H4 (cell line): ENCODE measurements around the gene ANKRD44. TPM values are rescaled to one million over a fixed set of nuclear protein-coding genes. Genes with fewer than 3 reads are reported as not detected.

Experiments
- DNase-seq: peaks from one replicate; pipeline ENCODE4 v3.0.0-alpha.2; 2015; ENCODE audit warnings: low spot score
- total RNA-seq: library from RNA; depleted of rRNA; stranded (reverse); fragments of >200 nt; shearing (Covaris generic); gene quantifications from 2 replicates; pipeline ENCODE4 v1.2.3, GENCODE V29; 2014

Gene ANKRD44
- total RNA-seq, 1 experiment from 2014 or later: 4.0 TPM

DNA sequence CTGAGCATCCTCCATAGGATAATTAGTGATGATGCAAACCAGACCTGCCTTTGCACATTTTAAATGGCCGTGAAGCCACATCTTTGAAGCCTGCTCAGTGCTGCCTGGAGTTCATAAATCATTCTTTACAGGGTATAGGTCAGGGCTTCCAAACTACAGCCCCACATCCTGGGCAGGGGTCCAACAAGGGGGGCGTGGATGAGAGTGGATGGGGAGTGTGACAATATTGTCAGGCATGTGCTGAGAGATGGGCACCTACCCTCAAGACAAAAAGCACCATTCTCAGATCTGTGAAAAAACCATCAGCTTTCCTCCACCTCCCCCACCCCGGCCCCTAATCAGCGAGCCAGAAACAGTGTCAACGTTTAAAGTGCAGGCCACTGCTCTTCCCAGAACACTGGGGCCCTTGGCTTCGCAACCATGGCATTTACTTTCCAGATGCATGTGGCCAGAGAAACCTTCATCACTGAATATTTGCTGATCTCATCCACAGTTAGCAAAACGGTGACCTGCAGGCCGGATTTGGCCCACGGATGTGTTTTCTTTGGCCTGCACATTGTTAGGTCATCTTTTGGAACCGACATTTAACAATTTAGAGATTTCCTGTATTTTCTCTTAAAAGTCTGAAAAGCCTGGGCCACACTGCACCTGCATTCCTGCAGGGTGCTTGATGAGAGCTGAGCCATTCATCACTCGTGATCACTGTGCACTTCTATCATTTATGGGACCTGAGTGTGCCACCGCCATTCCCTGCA, 130.7 kb downstream of the ANKRD44 start:
- peak; percentile 22 for DNase-seq

- DNase-seq: no peak
Observed at GRCh38 chr2:197176522-197176921, 134.1 kb downstream of the ANKRD44 start.

DNA sequence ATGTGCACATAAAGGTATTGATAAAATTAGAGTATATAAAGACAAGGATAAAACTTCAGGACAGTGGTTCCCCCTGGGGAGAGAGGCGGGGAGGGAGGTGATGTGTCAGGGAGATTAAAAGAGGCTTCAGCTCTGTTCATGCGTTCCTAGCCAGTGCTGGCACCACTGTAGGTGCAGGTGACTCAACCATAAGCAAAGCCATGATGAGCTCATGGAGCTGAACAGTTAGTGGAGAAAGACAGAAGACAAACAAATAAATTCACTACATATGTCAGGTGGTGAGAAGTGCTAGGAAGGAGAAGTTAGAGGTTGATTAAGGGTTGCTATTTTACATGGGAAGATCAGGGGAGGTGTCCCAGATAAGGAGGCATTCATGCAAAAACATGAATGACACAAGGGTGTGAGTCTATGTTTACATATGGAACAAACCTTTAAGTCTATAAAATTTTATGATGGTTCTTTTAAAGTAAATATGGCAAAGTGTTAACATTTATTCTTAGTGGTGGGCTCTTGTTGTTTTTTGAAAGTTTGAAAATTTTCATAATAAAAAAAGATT, 136.0 kb downstream of the ANKRD44 start:
- DNase-seq: no peak

- DNase-seq: no peak
Observed at GRCh38 chr2:197171582-197171981, 139.0 kb downstream of the ANKRD44 start.

DNA sequence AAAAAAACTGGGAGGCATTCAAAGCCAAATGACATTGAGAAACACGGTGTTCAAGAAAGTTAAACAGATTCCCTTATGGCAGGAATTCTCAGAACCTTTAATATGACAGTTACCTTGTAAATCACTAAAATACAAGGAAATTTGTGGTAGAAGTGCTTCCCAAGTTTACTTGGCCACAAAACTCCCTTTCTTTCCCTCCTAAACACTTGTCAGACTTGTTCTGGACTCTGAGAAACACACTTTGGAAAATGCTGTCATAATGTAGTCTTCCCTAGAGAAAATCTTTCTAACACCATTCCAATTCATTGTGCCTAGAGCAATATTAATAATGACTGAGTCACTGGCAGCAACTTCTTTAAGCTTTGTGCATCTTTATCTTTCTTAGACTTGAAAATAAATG, 140.4 kb downstream of the ANKRD44 start:
- no peak for DNase-seq

- peak; percentile 43 for DNase-seq
Observed at GRCh38 chr2:197168705-197169104, 141.9 kb downstream of the ANKRD44 start.

DNA sequence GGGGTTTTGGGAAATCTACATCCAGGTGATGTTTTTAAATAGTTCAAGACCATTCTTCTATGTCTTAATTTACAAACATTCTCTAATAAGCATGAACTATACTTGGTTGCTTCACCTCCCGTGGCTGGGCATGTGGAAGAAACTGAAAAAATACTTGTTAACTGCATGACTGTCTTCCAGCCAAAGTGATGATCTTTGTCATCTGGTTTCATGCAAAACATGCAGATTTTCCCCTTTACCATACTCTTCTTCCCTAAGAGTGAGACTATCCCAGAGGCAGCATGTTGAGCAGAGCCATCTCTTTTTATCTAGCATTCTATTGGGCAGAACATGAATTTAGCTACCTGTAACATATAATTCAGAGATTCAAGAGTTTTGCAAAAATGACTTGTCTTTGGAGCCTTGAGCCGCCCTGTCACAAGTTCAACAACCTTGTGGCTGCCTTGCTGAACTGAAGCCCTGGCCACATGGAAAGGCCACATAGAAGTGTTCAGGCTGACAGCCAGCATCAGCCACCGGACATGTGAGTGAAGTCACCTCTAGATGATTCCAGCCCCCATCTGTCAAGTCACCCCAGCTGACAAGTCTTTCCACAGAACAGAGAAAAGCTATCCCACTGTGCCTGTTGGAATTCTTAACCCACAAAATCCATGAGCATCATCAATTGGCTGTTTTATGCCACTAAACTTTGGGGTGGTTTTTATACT, 142.8 kb downstream of the ANKRD44 start:
- no peak for DNase-seq

DNA sequence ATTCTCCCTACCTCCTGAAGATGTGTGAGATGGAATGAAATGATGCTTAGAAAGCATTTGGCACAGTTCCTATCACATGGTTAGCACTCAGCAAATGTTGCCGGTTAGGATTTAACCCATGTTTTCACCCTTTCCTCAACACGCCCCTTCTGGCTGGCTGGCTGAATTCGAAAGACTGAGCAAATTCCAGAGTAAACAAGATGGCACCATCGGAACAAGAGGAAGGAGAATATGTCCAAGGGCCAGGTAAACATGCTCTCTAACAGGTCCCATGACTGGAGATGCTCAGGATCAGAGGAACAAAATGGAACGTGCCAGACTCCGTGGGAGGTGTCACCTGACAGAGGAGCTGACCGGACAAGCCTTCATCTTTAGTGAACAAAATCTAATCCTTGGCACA, 145.6 kb downstream of the ANKRD44 start:
- DNase-seq: no peak

- no peak for DNase-seq
Observed at GRCh38 chr2:197164141-197164754, 146.3 kb downstream of the ANKRD44 start.

- DNase-seq: no peak
Observed at GRCh38 chr2:197163712-197164140, 146.9 kb downstream of the ANKRD44 start.

GRCh38 chr2:197161774-197162173, 148.8 kb downstream of the ANKRD44 start:
- no peak for DNase-seq

DNA sequence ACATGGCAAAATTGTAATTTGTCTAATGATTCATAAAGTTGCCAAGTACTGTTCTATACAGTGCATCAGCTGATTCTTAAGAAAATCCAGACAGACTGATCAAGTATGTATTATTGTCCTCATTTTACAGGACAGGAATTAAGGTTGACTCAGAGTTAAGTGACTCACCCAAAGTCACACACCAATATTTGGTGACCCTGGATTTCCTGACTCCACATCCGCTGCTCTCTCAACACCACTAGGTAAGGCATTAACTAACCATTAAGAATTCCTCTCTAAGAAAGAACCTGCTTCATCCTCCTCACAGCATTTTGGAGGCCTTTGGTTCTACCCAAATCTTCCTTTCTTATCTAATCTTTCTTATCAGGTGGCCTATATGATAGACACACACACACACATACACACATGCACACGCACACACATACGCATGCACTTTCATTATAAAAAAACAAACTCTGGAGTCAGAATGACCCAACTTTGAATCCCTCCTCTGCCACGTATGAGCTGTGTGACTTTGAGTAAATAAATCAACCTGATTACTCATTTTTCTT, 150.8 kb downstream of the ANKRD44 start:
- DNase-seq: peak; percentile 58

- DNase-seq: peak; percentile 19
Observed at GRCh38 chr2:197158591-197159550, 151.7 kb downstream of the ANKRD44 start.

- no peak for DNase-seq
Observed at GRCh38 chr2:197157879-197158537, 152.6 kb downstream of the ANKRD44 start.

DNA sequence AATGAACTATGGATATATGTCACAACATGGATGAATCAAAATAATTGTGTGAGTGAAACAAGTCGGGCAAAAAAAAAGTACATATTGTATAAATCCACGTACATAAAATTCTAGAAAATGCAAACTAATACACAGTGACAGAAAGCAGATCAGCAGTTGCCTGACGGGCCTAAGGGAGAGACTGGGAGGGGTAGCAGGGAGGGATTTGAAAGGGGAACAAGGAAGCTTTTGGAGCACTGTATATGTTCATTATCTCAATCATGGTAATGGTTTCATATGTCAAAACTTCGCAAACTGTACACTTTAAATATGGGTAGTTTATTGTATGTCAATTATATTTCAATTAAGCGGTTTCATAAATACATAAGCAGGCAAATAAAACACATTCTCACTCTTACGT, 153.8 kb downstream of the ANKRD44 start:
- no peak for DNase-seq

DNA sequence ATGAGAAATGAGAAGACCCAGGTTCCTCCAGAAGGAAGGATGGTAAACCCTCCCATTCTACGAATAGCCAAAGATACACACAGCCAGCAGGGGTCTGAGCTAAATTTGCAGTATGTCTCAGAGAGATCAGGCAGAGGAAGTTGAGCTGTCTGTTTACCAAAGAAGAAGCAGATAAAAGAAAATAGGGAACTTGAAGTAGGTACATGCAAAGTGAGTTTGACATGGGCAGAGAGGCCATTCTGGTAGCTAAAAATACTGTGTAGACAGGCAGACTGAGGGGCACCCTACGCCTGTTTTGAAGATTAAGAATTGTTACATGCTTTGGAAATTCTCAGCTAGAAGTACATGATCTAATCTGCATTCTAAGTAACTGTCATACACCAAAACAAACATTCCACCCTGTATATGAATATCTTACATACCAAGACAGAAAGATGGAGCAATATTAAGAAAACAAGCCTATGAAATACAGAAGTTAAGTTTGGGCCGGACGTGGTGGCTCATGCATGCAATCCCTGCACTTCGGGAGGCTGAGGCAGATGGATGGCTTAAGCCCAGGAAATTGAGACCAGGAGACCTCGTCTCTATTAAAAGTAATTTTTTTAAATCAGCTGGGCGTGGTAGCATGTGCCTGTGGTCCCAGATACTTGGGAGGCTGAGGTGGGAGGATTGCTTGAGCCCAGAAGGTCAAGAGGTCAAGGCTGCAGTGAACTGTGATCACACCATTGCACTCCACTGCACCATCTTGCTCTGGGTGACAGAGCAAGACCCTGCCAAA, 157.9 kb downstream of the ANKRD44 start:
- DNase-seq: no peak

DNA sequence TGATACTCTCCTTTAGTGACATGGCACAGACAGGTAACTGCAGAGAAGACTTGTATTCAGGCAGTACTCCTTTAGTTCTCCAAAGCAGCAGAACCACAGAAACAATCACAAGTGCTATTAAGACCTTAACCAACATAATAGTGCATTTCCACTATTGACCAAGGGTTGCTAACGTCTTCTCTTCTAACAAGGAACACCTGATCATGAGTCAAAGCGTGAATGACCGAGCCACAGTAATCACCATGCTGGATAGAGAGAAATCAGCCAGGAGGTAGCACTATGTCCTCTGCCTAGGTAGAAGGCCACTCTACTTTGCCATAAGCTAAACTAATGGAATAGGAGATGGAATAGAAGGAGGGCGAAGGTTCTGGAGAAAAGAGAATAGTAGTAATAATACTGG, 161.0 kb downstream of the ANKRD44 start:
- no peak for DNase-seq

- no peak for DNase-seq
Observed at GRCh38 chr2:197148401-197148800, 162.2 kb downstream of the ANKRD44 start.

DNA sequence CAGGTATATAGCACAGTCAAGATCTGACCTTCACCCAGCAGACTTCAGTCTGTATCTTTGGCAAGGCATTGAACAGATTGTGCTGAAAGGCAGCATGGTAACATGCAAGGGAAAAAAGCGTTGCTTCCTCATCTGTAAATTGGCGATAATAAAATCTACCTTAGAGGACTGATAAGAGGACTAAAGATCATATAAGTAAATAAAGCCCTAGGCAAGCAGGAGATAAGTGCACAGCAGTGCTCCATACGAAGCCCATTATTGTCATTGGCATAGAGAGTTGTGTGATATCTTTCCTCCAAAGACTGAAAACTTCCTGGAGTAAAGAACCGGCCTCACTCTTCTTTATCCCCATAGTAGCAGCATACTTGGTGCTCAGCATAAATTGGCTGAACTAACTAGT, 162.6 kb downstream of the ANKRD44 start:
- DNase-seq: no peak

- DNase-seq: no peak
Observed at GRCh38 chr2:197146995-197147394, 163.6 kb downstream of the ANKRD44 start.
